Coronary artery (tissue), 2 donors: ENCODE measurements around the gene MAST2.

Source experiments
- DNase-seq: peaks from one replicate; pipeline ENCODE4 v3.0.0-alpha.2; 2017; ENCODE audit warnings: low spot score
- H3K27ac ChIP-seq, 2 donors: fragments of 200-600 bp; sonication (generic); one replicate each; pipeline ENCODE4 v1.5.1; 2016 to 2019
- H3K4me3 ChIP-seq: fragments of 200-600 bp; sonication (generic); 2 replicates; pipeline ENCODE4 v1.5.1; 2016; ENCODE audit warnings: mild to moderate bottlenecking, moderate library complexity
- TF ChIP-seq, protein P1 (sequence below): fragments of 200-600 bp; sonication (generic); IDR thresholded peaks from one replicate; pipeline ENCODE4 v1.5.1; 2019; ENCODE audit warnings: antibody characterized with exemption

Gene MAST2

DNA sequence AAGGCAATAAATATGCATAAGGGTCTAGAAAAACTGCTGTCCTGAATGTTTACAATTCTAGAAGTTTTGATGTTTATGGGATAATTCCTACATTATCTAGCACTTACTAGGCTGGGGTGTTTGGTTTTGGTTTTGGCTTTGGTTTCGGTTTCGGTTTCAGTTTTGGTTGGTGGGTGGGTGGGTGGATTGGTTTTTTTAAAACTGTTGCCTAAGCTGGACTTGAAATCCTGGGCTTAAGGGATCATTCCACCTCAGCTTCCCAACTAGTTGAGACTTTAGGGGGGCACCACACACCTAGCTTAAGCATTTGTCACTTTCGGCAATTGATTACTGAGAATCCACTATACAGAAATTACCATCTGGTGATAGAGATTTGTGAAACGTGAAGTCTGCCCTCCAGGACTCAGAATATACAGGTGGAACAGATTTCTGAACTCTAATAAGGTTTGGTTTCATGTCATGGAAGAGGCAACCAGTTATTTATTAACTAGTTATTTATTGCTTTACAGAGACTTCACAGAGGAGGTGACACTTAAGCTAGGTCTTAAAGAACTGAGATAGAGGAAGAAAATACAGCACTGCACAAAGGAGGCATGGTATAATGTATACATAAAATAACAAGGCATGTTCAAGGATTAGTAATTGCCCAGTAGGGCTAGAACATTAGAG lies 259.4 kb downstream of the MAST2 start:
- DNase-seq: no peak
- TF ChIP-seq, protein P1, sequence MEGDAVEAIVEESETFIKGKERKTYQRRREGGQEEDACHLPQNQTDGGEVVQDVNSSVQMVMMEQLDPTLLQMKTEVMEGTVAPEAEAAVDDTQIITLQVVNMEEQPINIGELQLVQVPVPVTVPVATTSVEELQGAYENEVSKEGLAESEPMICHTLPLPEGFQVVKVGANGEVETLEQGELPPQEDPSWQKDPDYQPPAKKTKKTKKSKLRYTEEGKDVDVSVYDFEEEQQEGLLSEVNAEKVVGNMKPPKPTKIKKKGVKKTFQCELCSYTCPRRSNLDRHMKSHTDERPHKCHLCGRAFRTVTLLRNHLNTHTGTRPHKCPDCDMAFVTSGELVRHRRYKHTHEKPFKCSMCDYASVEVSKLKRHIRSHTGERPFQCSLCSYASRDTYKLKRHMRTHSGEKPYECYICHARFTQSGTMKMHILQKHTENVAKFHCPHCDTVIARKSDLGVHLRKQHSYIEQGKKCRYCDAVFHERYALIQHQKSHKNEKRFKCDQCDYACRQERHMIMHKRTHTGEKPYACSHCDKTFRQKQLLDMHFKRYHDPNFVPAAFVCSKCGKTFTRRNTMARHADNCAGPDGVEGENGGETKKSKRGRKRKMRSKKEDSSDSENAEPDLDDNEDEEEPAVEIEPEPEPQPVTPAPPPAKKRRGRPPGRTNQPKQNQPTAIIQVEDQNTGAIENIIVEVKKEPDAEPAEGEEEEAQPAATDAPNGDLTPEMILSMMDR: no peak
- no peak overlapping the region for H3K27ac ChIP-seq
- H3K4me3 ChIP-seq: no peak overlapping the region

DNA sequence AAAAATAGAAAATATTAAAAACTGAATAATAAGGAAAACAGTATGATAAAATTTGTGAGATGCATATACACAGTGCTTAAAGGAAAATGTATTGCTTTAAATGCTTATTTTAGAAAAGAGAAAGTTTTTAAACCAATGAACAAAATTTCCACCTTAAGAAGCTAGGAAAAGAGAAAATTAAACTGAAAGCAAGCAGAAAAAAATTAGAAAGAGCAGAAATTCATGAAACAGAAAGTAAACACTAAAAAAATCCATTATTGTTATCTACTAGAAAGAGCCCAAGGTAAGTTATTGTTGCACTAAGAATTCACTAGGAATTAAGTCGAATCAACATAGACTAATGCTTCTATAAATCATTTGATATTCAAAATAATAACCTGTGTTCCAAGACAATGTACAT lies 261.3 kb downstream of the MAST2 start:
- no peak for DNase-seq
- Histone ChIP-seq H3K4me3 (no peak overlapping the region), H3K27ac (no peak overlapping the region)
- TF ChIP-seq, protein P1: no peak

DNA sequence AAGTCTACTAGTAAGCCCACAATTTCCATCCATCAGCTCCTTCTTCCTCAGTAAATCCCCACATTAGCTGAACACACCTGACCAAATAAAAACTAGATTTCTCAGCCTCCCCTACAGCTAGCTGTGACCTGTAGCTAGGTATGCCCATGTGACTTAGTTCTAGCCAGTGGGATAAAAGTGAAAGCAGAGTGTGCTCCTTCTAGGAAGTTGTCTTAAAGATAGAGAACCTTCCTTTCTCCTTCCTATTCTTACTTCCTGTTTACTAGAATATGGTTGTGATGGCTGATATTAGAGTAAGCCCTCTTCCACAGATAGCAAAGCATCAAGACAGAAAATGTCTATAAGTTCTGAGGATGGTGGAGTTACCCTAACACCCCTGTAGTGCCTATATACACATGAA lies 262.0 kb downstream of the MAST2 start:
- Histone ChIP-seq H3K4me3 (no peak overlapping the region), H3K27ac (no peak overlapping the region)
- TF ChIP-seq, protein P1: no peak
- DNase-seq: no peak

DNA sequence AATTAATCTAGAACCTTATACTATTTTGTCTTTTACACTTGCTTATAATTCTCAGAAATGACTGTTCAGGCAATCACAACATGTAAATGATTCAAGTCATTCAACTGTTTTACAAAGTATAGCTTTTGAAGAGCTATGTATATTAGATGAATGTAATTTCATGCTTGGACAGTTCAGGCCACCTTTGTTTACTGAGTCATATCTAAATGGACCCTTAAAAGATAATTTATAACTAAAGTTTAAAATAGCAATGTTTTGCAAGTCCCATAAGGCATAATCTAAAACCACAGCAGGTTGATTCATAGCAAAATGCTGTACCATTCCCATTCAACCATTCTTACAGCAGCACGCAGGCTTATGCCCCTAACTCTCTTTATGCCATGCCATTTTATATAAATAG lies 264.2 kb downstream of the MAST2 start:
- DNase-seq: no peak
- H3K27ac ChIP-seq: no peak overlapping the region
- no peak overlapping the region for H3K4me3 ChIP-seq
- TF ChIP-seq, protein P1: no peak

DNA sequence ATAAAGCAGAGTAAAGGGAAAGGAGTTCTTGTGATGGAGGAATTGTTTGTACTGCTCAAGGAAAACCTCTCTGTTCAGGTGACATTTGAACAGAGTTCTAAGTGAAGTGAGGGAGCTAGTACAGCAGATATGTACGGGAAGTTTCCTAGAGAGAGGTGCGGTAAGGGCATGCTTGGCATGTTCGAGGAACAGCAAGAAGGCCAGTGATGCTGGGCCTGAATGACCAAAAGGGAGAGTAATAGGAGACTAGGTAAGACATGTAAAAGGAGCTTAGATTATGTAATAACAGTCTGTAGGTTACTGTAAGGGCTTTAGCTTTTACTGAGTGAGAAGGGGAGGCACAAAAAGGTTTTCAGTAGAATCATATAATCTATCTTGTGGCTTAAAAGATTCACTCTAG lies 265.1 kb downstream of the MAST2 start:
- no peak overlapping the region for H3K27ac ChIP-seq
- H3K4me3 ChIP-seq: no peak overlapping the region
- DNase-seq: no peak
- TF ChIP-seq, protein P1: no peak

DNA sequence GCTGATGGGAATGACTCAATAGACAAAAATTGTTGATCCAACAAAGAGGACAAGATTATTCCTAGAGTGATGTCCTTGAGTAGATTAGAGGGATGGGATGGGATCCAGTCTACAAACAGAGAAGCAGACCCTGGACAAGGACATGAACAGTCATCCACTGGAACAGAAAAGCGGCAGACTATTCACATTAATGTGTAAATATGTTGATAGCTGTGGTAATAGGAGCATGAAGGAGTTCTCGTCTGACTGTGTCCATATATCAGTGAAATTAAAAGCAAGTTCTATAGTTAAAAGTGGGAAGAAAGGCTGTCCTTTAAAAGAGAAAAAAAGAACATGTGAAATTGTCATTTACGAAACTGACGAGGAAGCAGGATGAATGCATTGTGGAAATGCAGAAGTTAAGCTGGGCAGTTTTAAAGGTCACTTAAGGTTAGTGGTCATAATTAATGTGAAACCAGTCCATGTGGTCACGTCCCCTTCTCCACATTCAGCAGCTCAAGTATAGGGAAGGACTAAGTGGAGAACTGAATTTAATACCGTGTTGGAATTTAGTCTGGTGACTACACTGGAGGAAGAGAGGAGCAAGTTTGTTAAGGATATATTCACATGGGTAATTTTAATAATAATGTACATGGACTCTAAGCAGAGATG lies 266.9 kb downstream of the MAST2 start:
- no peak for DNase-seq
- no peak overlapping the region for H3K27ac ChIP-seq
- TF ChIP-seq, protein P1: no peak
- H3K4me3 ChIP-seq: no peak overlapping the region

DNA sequence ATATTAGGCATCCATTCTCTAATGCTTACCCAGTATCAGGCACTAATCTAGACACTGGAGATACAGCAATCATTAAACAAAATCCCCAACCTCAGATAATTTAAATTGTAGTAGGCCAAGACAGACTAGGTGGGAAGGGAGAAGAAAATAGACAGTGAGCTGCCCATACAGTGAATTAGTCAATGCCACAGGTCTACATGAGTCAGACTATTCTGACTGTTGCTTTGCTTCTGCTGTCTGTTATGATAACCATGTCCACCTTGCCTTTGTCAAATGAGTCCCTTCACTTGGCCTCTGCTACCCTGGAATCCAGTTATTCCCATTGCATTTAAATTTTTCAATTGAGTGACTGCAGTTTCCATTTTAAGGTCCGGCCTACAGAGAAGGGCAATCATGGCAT lies 269.6 kb downstream of the MAST2 start:
- TF ChIP-seq, protein P1: no peak
- Histone ChIP-seq H3K4me3 (no peak overlapping the region), H3K27ac (no peak overlapping the region)
- DNase-seq: no peak
